Memory B cell (primary cell): Measurements from ENCODE around the gene UBC.
"Not testable (repeated sequence)": the region's sequence is repeated elsewhere in the genome, so short reads cannot be mapped to it uniquely, and the experiment has no call there.

ENCODE experiments used
- ATAC-seq: fragments of 150-1000 bp; cut with Tn5 transposase; 2 replicates; pipeline ENCODE4 v1.10.0; 2021; ENCODE audit warnings: low read depth, mild to moderate bottlenecking, moderate library complexity
- DNase-seq, 2 donors: peaks; one replicate each; pipeline ENCODE4 v3.0.0; 2022; ENCODE audit warnings: low spot score in 2 of 2
- H3K27ac Mint-ChIP-seq: one replicate; pipeline ENCODE4 v1.8.0; 2022; ENCODE audit warnings: mild to moderate bottlenecking, moderate library complexity, mixed read lengths
- H3K27me3 Mint-ChIP-seq: one replicate; pipeline ENCODE4 v1.8.0; 2022; ENCODE audit warnings: mixed read lengths
- H3K36me3 Mint-ChIP-seq: one replicate; pipeline ENCODE4 v1.8.0; 2022; ENCODE audit warnings: mild to moderate bottlenecking, mixed read lengths
- H3K4me1 Mint-ChIP-seq: one replicate; pipeline ENCODE4 v1.8.0; 2022; ENCODE audit warnings: mixed read lengths
- H3K4me3 Mint-ChIP-seq: one replicate; pipeline ENCODE4 v1.8.0; 2022; ENCODE audit warnings: mild to moderate bottlenecking, moderate library complexity, mixed read lengths
- H3K9me3 Mint-ChIP-seq: one replicate; pipeline ENCODE4 v1.8.0; 2022; ENCODE audit warnings: mixed read lengths

UBC gene

GRCh38 chr12:124941170-124941527 lies 26.7 kb upstream of the UBC start:
- H3K4me3 Mint-ChIP-seq = no peak overlapping the region
- no peak overlapping the region for H3K27ac Mint-ChIP-seq
- no peaks in the 10 kb centered on the region for H3K27me3 Mint-ChIP-seq
- ATAC-seq (no peak), DNase-seq (no peak)
- no peaks in the 10 kb centered on the region for H3K9me3 Mint-ChIP-seq
- peaks cover 9% of the 10 kb centered on the region for H3K4me1 Mint-ChIP-seq
- peaks cover 10% of the 10 kb centered on the region for H3K36me3 Mint-ChIP-seq

GRCh38 chr12:124940393-124941169 lies 26.1 kb upstream of the UBC start:
- H3K27me3 Mint-ChIP-seq = no peaks in the 10 kb centered on the region
- peak; percentile 67 to 73 for DNase-seq
- H3K27ac Mint-ChIP-seq = no peak overlapping the region
- H3K36me3 Mint-ChIP-seq = peaks cover 4% of the 10 kb centered on the region
- H3K4me1 Mint-ChIP-seq = peaks cover 9% of the 10 kb centered on the region
- peak; percentile 55 for ATAC-seq
- no peaks in the 10 kb centered on the region for H3K9me3 Mint-ChIP-seq
- H3K4me3 Mint-ChIP-seq = no peak overlapping the region

GRCh38 chr12:124940143-124940392 lies 25.6 kb upstream of the UBC start:
- Mint-ChIP-seq H3K4me3 (no peak overlapping the region), H3K4me1 (peaks cover 9% of the 10 kb centered on the region), H3K9me3 (no peaks in the 10 kb centered on the region), H3K27ac (no peak overlapping the region), H3K27me3 (no peaks in the 10 kb centered on the region), H3K36me3 (peaks cover 2% of the 10 kb centered on the region)
- ATAC-seq (peak; percentile 5), DNase-seq (no peak)

GRCh38 chr12:124939421-124940142 lies 25.1 kb upstream of the UBC start:
- Mint-ChIP-seq H3K36me3 (peaks cover 2% of the 10 kb centered on the region), H3K27ac (no peak overlapping the region), H3K27me3 (no peaks in the 10 kb centered on the region), H3K4me3 (no peak overlapping the region), H3K9me3 (no peaks in the 10 kb centered on the region), H3K4me1 (peaks cover 9% of the 10 kb centered on the region)
- DNase-seq = peak; percentile 80 to 91
- peak; percentile 68 for ATAC-seq

- Mint-ChIP-seq H3K36me3 (peaks cover 2% of the 10 kb centered on the region), H3K4me3 (no peak overlapping the region), H3K27me3 (no peaks in the 10 kb centered on the region), H3K27ac (no peak overlapping the region), H3K4me1 (peaks cover 9% of the 10 kb centered on the region), H3K9me3 (no peaks in the 10 kb centered on the region)
- ATAC-seq = peak; percentile 50
- DNase-seq = peak in 1 of 2 donors; percentile 36
Measured at GRCh38 chr12:124939079-124939420, 24.6 kb upstream of the UBC start.

GRCh38 chr12:124938587-124938986 lies 24.1 kb upstream of the UBC start:
- Mint-ChIP-seq H3K4me1 (peaks cover 9% of the 10 kb centered on the region), H3K27me3 (no peaks in the 10 kb centered on the region), H3K4me3 (no peak overlapping the region), H3K36me3 (peaks cover 2% of the 10 kb centered on the region), H3K27ac (no peak overlapping the region), H3K9me3 (no peaks in the 10 kb centered on the region)
- ATAC-seq (no peak), DNase-seq (no peak)

- ATAC-seq = no peak
- Mint-ChIP-seq H3K9me3 (no peaks in the 10 kb centered on the region), H3K4me1 (peaks cover 9% of the 10 kb centered on the region), H3K4me3 (peak overlapping the region; percentile 76), H3K36me3 (peaks cover under 1% of the 10 kb centered on the region), H3K27me3 (no peaks in the 10 kb centered on the region), H3K27ac (no peak overlapping the region)
- DNase-seq = no peak
Measured at GRCh38 chr12:124938108-124938507, 23.7 kb upstream of the UBC start.

GRCh38 chr12:124931528-124931927 lies 17.1 kb upstream of the UBC start:
- not testable (repeated sequence) for ATAC-seq, H3K27ac Mint-ChIP-seq, H3K9me3 Mint-ChIP-seq, H3K36me3 Mint-ChIP-seq, H3K4me3 Mint-ChIP-seq, H3K27me3 Mint-ChIP-seq, DNase-seq
- H3K4me1 Mint-ChIP-seq = peaks cover 15% of the 10 kb centered on the region

- H3K4me1 Mint-ChIP-seq = peaks cover 17% of the 10 kb centered on the region
- H3K36me3 Mint-ChIP-seq = no peaks in the 10 kb centered on the region
- H3K9me3 Mint-ChIP-seq = no peaks in the 10 kb centered on the region
- H3K27ac Mint-ChIP-seq = no peak overlapping the region
- no peak overlapping the region for H3K4me3 Mint-ChIP-seq
- ATAC-seq (no peak), DNase-seq (no peak)
- no peaks in the 10 kb centered on the region for H3K27me3 Mint-ChIP-seq
Measured at GRCh38 chr12:124930586-124930985, 16.1 kb upstream of the UBC start.

- Mint-ChIP-seq H3K4me1 (peaks cover 17% of the 10 kb centered on the region), H3K9me3 (no peaks in the 10 kb centered on the region), H3K36me3 (no peaks in the 10 kb centered on the region), H3K27me3 (no peaks in the 10 kb centered on the region), H3K27ac (no peak overlapping the region), H3K4me3 (no peak overlapping the region)
- DNase-seq (no peak), ATAC-seq (no peak)
Measured at GRCh38 chr12:124929649-124930419, 15.4 kb upstream of the UBC start.

- Mint-ChIP-seq H3K36me3 (no peaks in the 10 kb centered on the region), H3K4me3 (peak overlapping the region; percentile 21), H3K9me3 (no peaks in the 10 kb centered on the region), H3K27ac (peak overlapping the region; percentile 99), H3K27me3 (no peaks in the 10 kb centered on the region), H3K4me1 (peaks cover 17% of the 10 kb centered on the region)
- DNase-seq = no peak
- no peak for ATAC-seq
Measured at GRCh38 chr12:124928912-124929530, 14.6 kb upstream of the UBC start.

GRCh38 chr12:124928095-124928911 lies 13.9 kb upstream of the UBC start:
- ATAC-seq (peak; percentile 29), DNase-seq (no peak)
- H3K36me3 Mint-ChIP-seq = no peaks in the 10 kb centered on the region
- no peaks in the 10 kb centered on the region for H3K9me3 Mint-ChIP-seq
- H3K27ac Mint-ChIP-seq = peak overlapping the region; percentile 99
- H3K4me1 Mint-ChIP-seq = peaks cover 17% of the 10 kb centered on the region
- peak overlapping the region; percentile 93 for H3K4me3 Mint-ChIP-seq
- no peaks in the 10 kb centered on the region for H3K27me3 Mint-ChIP-seq

GRCh38 chr12:124927201-124928094 lies 13.0 kb upstream of the UBC start:
- ATAC-seq (peak; percentile 84), DNase-seq (peak; percentile 90 to 97)
- Mint-ChIP-seq H3K27ac (peak overlapping the region; percentile 99), H3K27me3 (no peaks in the 10 kb centered on the region), H3K4me1 (peaks cover 17% of the 10 kb centered on the region), H3K9me3 (no peaks in the 10 kb centered on the region), H3K36me3 (no peaks in the 10 kb centered on the region), H3K4me3 (peak overlapping the region; percentile 93)
